HG03135 (cell line): Measurements from ENCODE around the gene MGAT1.
A peak's percentile ranks its signal among the peaks of the same experiment; 100 is the strongest.
"Not testable (repeated sequence)": the region's sequence is repeated elsewhere in the genome, so short reads cannot be mapped to it uniquely, and the experiment has no call there.

Source experiments
- ATAC-seq: cut with Tn5 transposase; IDR thresholded peaks from one replicate; pipeline ENCODE4 v1.9.1; 2021; ENCODE audit warnings: mild to moderate bottlenecking, moderate library complexity; ENCODE audit not compliant: unreplicated experiment

The MGAT1 gene

GRCh38 chr5:180802325-180803180, at the start of gene MGAT1:
Gene MGAT1 (minus strand): TSS chr5:180802806. CDS start chr5:180792971, 9,835 bp downstream.
- ATAC-seq, result peak; percentile 41

GRCh38 chr5:180850434-180851078, 48.0 kb upstream of the MGAT1 start:
- ATAC-seq, result no peak

GRCh38 chr5:180849827-180850226, 47.2 kb upstream of the MGAT1 start:
- no peak for ATAC-seq

GRCh38 chr5:180848878-180849277, 46.3 kb upstream of the MGAT1 start:
- no peak for ATAC-seq

- ATAC-seq, result no peak
Observed at GRCh38 chr5:180848265-180848664, 45.7 kb upstream of the MGAT1 start.

- no peak for ATAC-seq
Observed at GRCh38 chr5:180847026-180847425, 44.4 kb upstream of the MGAT1 start.

GRCh38 chr5:180844858-180845257, 42.3 kb upstream of the MGAT1 start:
- ATAC-seq, result no peak

- ATAC-seq, result no peak
Observed at GRCh38 chr5:180844432-180844831, 41.8 kb upstream of the MGAT1 start.

- no peak for ATAC-seq
Observed at GRCh38 chr5:180839935-180840334, 37.3 kb upstream of the MGAT1 start.

GRCh38 chr5:180839227-180839626, 36.6 kb upstream of the MGAT1 start:
- no peak for ATAC-seq

GRCh38 chr5:180837478-180837877, 34.9 kb upstream of the MGAT1 start:
- ATAC-seq, result no peak

GRCh38 chr5:180832638-180833068, 30.0 kb upstream of the MGAT1 start:
- ATAC-seq, result peak; percentile 51

GRCh38 chr5:180831139-180832093, 28.8 kb upstream of the MGAT1 start:
- ATAC-seq, result peak; percentile 74

GRCh38 chr5:180830253-180831138, 27.9 kb upstream of the MGAT1 start:
- ATAC-seq, result peak; percentile 46

- ATAC-seq, result no peak
Observed at GRCh38 chr5:180829726-180830125, 27.1 kb upstream of the MGAT1 start.

- ATAC-seq, result not testable (repeated sequence)
Observed at GRCh38 chr5:180828756-180829531, 26.3 kb upstream of the MGAT1 start.

- ATAC-seq, result not testable (repeated sequence)
Observed at GRCh38 chr5:180827374-180827773, 24.8 kb upstream of the MGAT1 start.

- no peak for ATAC-seq
Observed at GRCh38 chr5:180825768-180826525, 23.3 kb upstream of the MGAT1 start.
